H1 (cell line): ENCODE results near the gene ZNF541. TPM values are rescaled to one million over a fixed set of nuclear protein-coding genes. Genes with fewer than 3 reads are reported as not detected.

ENCODE experiments used
- CTCF ChIA-PET: fragments of 300-600 bp; sonication (Branson Sonifier 250); formaldehyde crosslinking; loops from one replicate; lab custom pipeline; 2021; ENCODE audit not compliant: partially characterized antibody; lab: Charles Lee
- POLR2A ChIA-PET: fragments of 300-600 bp; sonication (Branson Sonifier 250); formaldehyde crosslinking; loops from one replicate; lab custom pipeline; 2021; ENCODE audit warnings: inconsistent platforms; ENCODE audit not compliant: partially characterized antibody; lab: Charles Lee
- DNase-seq, 2 experiments: peaks; one replicate each; pipeline versions ENCODE4 v3.0.0 to v3.0.0-alpha.2; 2010 to 2022; ENCODE audit warnings: low spot score in 2 of 2, low read depth in 1 of 2, mixed read lengths in 1 of 2
- FAIRE-seq: peaks from 2 replicates; lab custom pipeline; 2011; peaks lifted over from hg19 to GRCh38; lab: Jason Lieb, UNC
- H2AFZ ChIP-seq: 2 replicates; pipeline ENCODE4 v1.8.1; 2012; ENCODE audit warnings: low read length, inconsistent platforms
- H2AK5ac ChIP-seq: 2 replicates; pipeline ENCODE4 v1.6.1; 2013; ENCODE audit warnings: low read depth, low read length
- H2BK120ac ChIP-seq: replicated peaks from 2 replicates; pipeline ENCODE3; 2013; ENCODE audit warnings: low read depth, low read length, inconsistent platforms
- H2BK12ac ChIP-seq: 2 replicates; pipeline ENCODE4 v1.6.1; 2013; ENCODE audit warnings: low read depth, low read length
- H2BK15ac ChIP-seq: 2 replicates; pipeline ENCODE4 v1.6.1; 2013; ENCODE audit warnings: low read length
- H2BK20ac ChIP-seq: 2 replicates; pipeline ENCODE4 v1.6.1; 2013; ENCODE audit warnings: low read length
- H2BK5ac ChIP-seq: 2 replicates; pipeline ENCODE4 v1.6.1; 2013; ENCODE audit warnings: low read depth, low read length
- H3K14ac ChIP-seq: 2 replicates; pipeline ENCODE4 v1.6.1; 2013; ENCODE audit warnings: inconsistent platforms; ENCODE audit not compliant: insufficient read length
- H3K18ac ChIP-seq: 2 replicates; pipeline ENCODE4 v1.6.1; 2013; ENCODE audit warnings: low read length; ENCODE audit errors: extremely low read depth
- H3K23ac ChIP-seq: 2 replicates; pipeline ENCODE4 v1.6.1; 2013; ENCODE audit warnings: inconsistent platforms; ENCODE audit not compliant: insufficient read length
- H3K23me2 ChIP-seq: 2 replicates; pipeline ENCODE4 v1.6.1; 2013; ENCODE audit warnings: low read depth, low read length
- H3K27ac ChIP-seq: 2 replicates; pipeline ENCODE4 v1.6.1; 2011; ENCODE audit warnings: low read depth, low read length, inconsistent platforms
- H3K27me3 ChIP-seq, 4 experiments: replicated peaks in 1 of 4; 1 replicate in 1 of 4; 2 replicates in 3 of 4; pipeline versions ENCODE4 v1.6.1 to v1.8.1; 2011 to 2013; ENCODE audit warnings: low read length in 3 of 4, mild to moderate bottlenecking in 3 of 4, inconsistent platforms in 2 of 4, mixed read lengths in 2 of 4, moderate library complexity in 1 of 4; ENCODE audit not compliant: control insufficient read depth in 3 of 4, insufficient read depth in 3 of 4; ENCODE audit errors: extremely low read depth in 1 of 4
- H3K36me3 ChIP-seq, 4 experiments: 2 replicates each; pipeline versions ENCODE4 v1.6.1 to v1.8.1; 2011 to 2013; ENCODE audit warnings: mild to moderate bottlenecking in 4 of 4, low read length in 3 of 4, moderate library complexity in 2 of 4, control low read depth in 1 of 4, inconsistent platforms in 1 of 4; ENCODE audit not compliant: insufficient read depth in 4 of 4, control insufficient read depth in 2 of 4
- H3K4ac ChIP-seq: replicated peaks from 2 replicates; pipeline ENCODE3; 2013; ENCODE audit warnings: low read length, low read depth, mixed read lengths, inconsistent platforms; ENCODE audit not compliant: insufficient read length
- H3K4me1 ChIP-seq, 4 experiments: replicated peaks in 1 of 4; 1 replicate in 1 of 4; 2 replicates in 3 of 4; pipeline versions ENCODE4 v1.6.1 to v1.8.1; 2011 to 2013; ENCODE audit warnings: low read length in 3 of 4, inconsistent platforms in 2 of 4, mixed read lengths in 1 of 4; ENCODE audit not compliant: insufficient read depth in 4 of 4, control insufficient read depth in 3 of 4
- H3K4me2 ChIP-seq, 2 experiments: 2 replicates each; pipeline versions ENCODE4 v1.6.1 to v1.8.1; 2011 to 2013; ENCODE audit warnings: low read depth in 2 of 2, low read length in 2 of 2, control low read depth in 1 of 2, inconsistent platforms in 1 of 2, mild to moderate bottlenecking in 1 of 2; ENCODE audit not compliant: insufficient read depth in 1 of 2
- H3K4me3 ChIP-seq, 4 experiments: fragments of 200-600, 300-600 bp in 1 of 4; sonication (generic), shearing (Covaris generic), sonication (Bioruptor Twin) in 1 of 4; 2 replicates each; pipeline versions ENCODE4 v1.5.1 to v1.8.1; 2011 to 2016; ENCODE audit warnings: low read length in 4 of 4, low read depth in 3 of 4, control low read depth in 2 of 4, inconsistent platforms in 2 of 4, mild to moderate bottlenecking in 2 of 4, mixed read lengths in 1 of 4, moderate library complexity in 1 of 4; ENCODE audit not compliant: insufficient read depth in 2 of 4; ENCODE audit errors: extremely low read depth in 1 of 4
- H3K56ac ChIP-seq: replicated peaks from 2 replicates; pipeline ENCODE3; 2013; ENCODE audit warnings: low read depth, mild to moderate bottlenecking, mixed read lengths, low read length, inconsistent platforms; ENCODE audit not compliant: insufficient read length
- H3K79me1 ChIP-seq: 2 replicates; pipeline ENCODE4 v1.6.1; 2013; ENCODE audit warnings: low read depth, low read length, control low read depth
- H3K79me2 ChIP-seq, 2 experiments: 2 replicates each; pipeline versions ENCODE4 v1.6.1 to v1.8.1; 2012 to 2013; ENCODE audit warnings: low read length in 2 of 2, mild to moderate bottlenecking in 2 of 2, inconsistent platforms in 1 of 2; ENCODE audit not compliant: insufficient read depth in 2 of 2, control insufficient read depth in 1 of 2
- H3K9ac ChIP-seq, 4 experiments: replicated peaks in 1 of 4; 1 replicate in 1 of 4; 2 replicates in 3 of 4; pipeline versions ENCODE4 v1.6.1 to v1.8.1; 2011 to 2013; ENCODE audit warnings: low read depth in 3 of 4, low read length in 3 of 4, control low read depth in 2 of 4, mild to moderate bottlenecking in 2 of 4, moderate library complexity in 2 of 4, inconsistent platforms in 1 of 4; ENCODE audit errors: extremely low read depth in 1 of 4
- H3K9me3 ChIP-seq, 2 experiments: 2 replicates each; pipeline versions ENCODE4 v1.6.1 to v1.8.1; 2012 to 2013; ENCODE audit warnings: mild to moderate bottlenecking in 2 of 2, moderate library complexity in 2 of 2, control low read depth in 1 of 2, inconsistent platforms in 1 of 2, low read depth in 1 of 2, low read length in 1 of 2, mixed read lengths in 1 of 2; ENCODE audit not compliant: insufficient read depth in 2 of 2
- H4K20me1 ChIP-seq, 2 experiments: replicated peaks in 1 of 2; 2 replicates each; pipeline versions ENCODE3 to v1.8.1; 2011 to 2013; ENCODE audit warnings: inconsistent platforms in 2 of 2, low read length in 2 of 2, mild to moderate bottlenecking in 1 of 2; ENCODE audit not compliant: insufficient read depth in 2 of 2, control insufficient read depth in 1 of 2
- H4K5ac ChIP-seq: 2 replicates; pipeline ENCODE4 v1.6.1; 2013; ENCODE audit warnings: low read length, low read depth, mixed read lengths, inconsistent platforms; ENCODE audit not compliant: insufficient read length
- H4K8ac ChIP-seq: 2 replicates; pipeline ENCODE4 v1.8.0; 2013; ENCODE audit warnings: mild to moderate bottlenecking, moderate library complexity, low read length, inconsistent platforms; ENCODE audit not compliant: insufficient read depth; ENCODE audit errors: extremely low read depth
- H4K91ac ChIP-seq: replicated peaks from 2 replicates; pipeline ENCODE3; 2013; ENCODE audit warnings: low read length, mixed read lengths, inconsistent platforms; ENCODE audit not compliant: insufficient read length
- BRCA1 ChIP-seq: IDR thresholded peaks from 2 replicates; pipeline ENCODE4 v1.6.1; 2012; ENCODE audit warnings: low read depth, low read length, improper control_type of control experiment
- HDAC2 ChIP-seq, 2 experiments: fragments of 300-600 bp in 1 of 2; sonication (generic) in 1 of 2; IDR thresholded peaks; 2 replicates each; pipeline ENCODE4 v1.6.1; 2011 to 2012; ENCODE audit warnings: low read depth in 2 of 2, low read length in 2 of 2, mild to moderate bottlenecking in 2 of 2, moderate library complexity in 2 of 2, borderline replicate concordance in 1 of 2, inconsistent platforms in 1 of 2
- JUND ChIP-seq: IDR thresholded peaks from 2 replicates; pipeline ENCODE4 v1.6.1; 2011; ENCODE audit warnings: mild to moderate bottlenecking, improper control_type of control experiment, low read length
- KDM5A ChIP-seq: fragments of 200-600 bp; IDR thresholded peaks from 2 replicates; pipeline ENCODE4 v1.7.1; 2012; ENCODE audit warnings: mild to moderate bottlenecking, low read length, inconsistent platforms, mixed read lengths
- MAFK ChIP-seq: IDR thresholded peaks from 2 replicates; pipeline ENCODE4 v1.6.1; 2012; ENCODE audit warnings: low read depth, mild to moderate bottlenecking, improper control_type of control experiment, low read length
- NANOG ChIP-seq: IDR thresholded peaks from 2 replicates; pipeline ENCODE4 v1.6.1; 2011; ENCODE audit warnings: low read length, low read depth, mild to moderate bottlenecking, inconsistent platforms; ENCODE audit not compliant: insufficient read depth, poor library complexity, severe bottlenecking
- NRF1 ChIP-seq: IDR thresholded peaks from 2 replicates; pipeline ENCODE4 v1.6.1; 2011; ENCODE audit warnings: mild to moderate bottlenecking, low read depth, low read length, improper control_type of control experiment
- POLR2AphosphoS5 ChIP-seq: IDR thresholded peaks from 2 replicates; pipeline ENCODE4 v1.6.1; 2011; ENCODE audit warnings: low read depth, low read length
- RXRA ChIP-seq: IDR thresholded peaks from 2 replicates; pipeline ENCODE4 v1.6.1; 2011; ENCODE audit warnings: low read depth, mild to moderate bottlenecking, low read length, moderate library complexity; ENCODE audit not compliant: insufficient read depth
- SP4 ChIP-seq: IDR thresholded peaks from 2 replicates; pipeline ENCODE4 v1.6.1; 2012; ENCODE audit warnings: low read length, inconsistent platforms
- ZNF274 ChIP-seq: IDR thresholded peaks from 2 replicates; pipeline ENCODE4 v1.7.0; 2012; ENCODE audit warnings: low read length, borderline replicate concordance; ENCODE audit errors: extremely low read depth
- WGBS, 2 experiments: shearing (Covaris generic) in 1 of 2; methylation state at CpG; one replicate each; pipeline versions ENCODE4 v1.1.6 to v1.1.7; 2013 to 2015; ENCODE audit warnings: low lambda C conversion rate in 2 of 2, mixed read lengths in 2 of 2, inconsistent platforms in 1 of 2, low coverage in 1 of 2, missing lambda C conversion rate in 1 of 2; ENCODE audit not compliant: insufficient replicate concordance in 2 of 2, insufficient coverage in 1 of 2, insufficient read length in 1 of 2; ENCODE audit errors: extremely low coverage in 1 of 2, missing lambda C conversion rate in 1 of 2; 5-methylcytosine and 5-hydroxymethylcytosine counted together
- polyA plus RNA-seq, 7 experiments: library from polyadenylated mRNA; depleted of rRNA in 3 of 7; stranded (reverse) in 5 of 7; unstranded in 2 of 7; fragments of >200 nt in 5 of 7; fragments of 200-250 nt in 2 of 7; gene quantifications; 1 replicate in 5 of 7; 2 replicates in 1 of 7; 4 replicates in 1 of 7; pipeline versions ENCODE4 v1.2.1 to v1.2.3, GENCODE V29; 2011 to 2013; ENCODE audit warnings: missing spikeins in 2 of 7, mixed read lengths in 2 of 7
- total RNA-seq: library from RNA; stranded (reverse); fragmentation: NEBNext Ultra II Directional; extraction: Animal tissue kit (Norgen Biotek cat#: 25700); gene quantifications from 2 replicates; pipeline ENCODE4 v1.2.1, GENCODE V29; 2021
- TF ChIP-seq, protein P1 (sequence below): IDR thresholded peaks from 2 replicates; pipeline ENCODE4 v1.6.1; 2011; ENCODE audit warnings: low read length, improper control_type of control experiment

Gene ZNF541
- total and polyA plus RNA-seq, 2 of the 8 experiments (the other 6 are each of a cell fraction or from before 2014, with no cell fraction given): 0.05 TPM; not detected in 1

DNA sequence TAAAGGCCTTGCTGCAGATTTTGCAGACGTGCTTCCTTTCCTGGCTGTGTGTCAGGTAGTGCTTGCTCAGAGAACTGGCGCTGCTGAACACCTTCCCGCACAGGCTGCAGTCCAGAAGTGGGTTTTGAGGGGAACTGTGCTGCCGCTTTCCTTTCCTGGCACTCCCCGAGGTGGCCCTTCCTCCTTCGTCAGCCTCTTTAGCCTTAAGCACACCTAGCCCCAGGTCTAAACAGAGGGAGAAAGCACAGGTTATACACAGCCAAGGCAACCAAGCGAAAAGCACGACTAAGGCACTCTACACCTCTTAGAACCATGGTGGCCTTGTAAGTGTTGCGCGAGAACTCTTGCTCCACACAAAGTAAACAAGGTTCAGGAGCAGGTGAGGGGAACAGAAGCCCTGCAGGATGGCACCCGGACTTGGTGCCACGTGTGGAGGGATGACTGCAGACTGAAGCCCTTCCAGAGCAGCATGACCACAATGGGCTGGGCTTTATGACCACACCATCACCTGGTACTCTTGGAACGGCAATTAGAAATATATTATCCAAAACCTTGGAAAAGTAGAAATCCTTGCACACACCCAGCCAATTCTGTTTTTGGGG lies 23.6 kb downstream of the ZNF541 start:
- no peak overlapping the region for H3K4me3 ChIP-seq
- H2AFZ ChIP-seq: peak overlapping the region; percentile 70
- H3K18ac ChIP-seq: no peak overlapping the region
- no peak overlapping the region for H3K14ac ChIP-seq
- no peak overlapping the region for H3K56ac ChIP-seq
- no peaks in the 10 kb centered on the region for H3K9me3 ChIP-seq
- no peak overlapping the region for H2BK20ac ChIP-seq
- no peak overlapping the region for H3K9ac ChIP-seq
- peaks cover 0 to 4% (median 0%) of the 10 kb centered on the region in 4 experiments; a peak in 1 of 7 replicates for H3K4me1 ChIP-seq
- no peak overlapping the region for H2AK5ac ChIP-seq
- no peak overlapping the region for H2BK5ac ChIP-seq
- H3K79me2 ChIP-seq: no peaks in the 10 kb centered on the region
- H4K20me1 ChIP-seq: no peaks in the 10 kb centered on the region
- H3K79me1 ChIP-seq: no peaks in the 10 kb centered on the region
- H3K23me2 ChIP-seq: no peaks in the 10 kb centered on the region
- no peaks in the 10 kb centered on the region for H3K27me3 ChIP-seq
- H3K23ac ChIP-seq: no peak overlapping the region
- no peak overlapping the region for H3K4ac ChIP-seq
- no peak overlapping the region for H3K27ac ChIP-seq
- no peaks in the 10 kb centered on the region for H3K36me3 ChIP-seq
- no peak overlapping the region for H2BK15ac ChIP-seq
- H4K5ac ChIP-seq: no peak overlapping the region
- FAIRE-seq (no peak), DNase-seq (no peak)
- no peak overlapping the region for H2BK120ac ChIP-seq
- H4K91ac ChIP-seq: no peak overlapping the region
- H3K4me2 ChIP-seq: no peak overlapping the region
- POLR2A ChIA-PET: interaction anchor here (1.9 kb wide), 1 partner anchor 12 kb away, joined by 4 read pairs; no protein-coding TSS in a partner anchor
- CTCF ChIA-PET: interaction anchor here (1.3 to 2.0 kb wide), 4 partner anchors 10 to 158 kb away, joined by 3 to 6 read pairs (median 5); partner anchors contain the start of gene KPTN
- H4K8ac ChIP-seq: no peak overlapping the region; the same call in 1 of the 2 replicates
- 85% methylated on average over 13 of the region's 13 CpGs; no CpG with 5 or more reads in 1 of the 2 experiments for WGBS, 2 experiments
- no peak overlapping the region for H2BK12ac ChIP-seq
- TF ChIP-seq KDM5A (no peak), JUND (no peak), HDAC2 (IDR thresholded peaks at IDR 0.05; ENCODE audit: borderline replicate concordance in 1 of 2, low read depth in 2 of 2, low read length in 2 of 2) (no peak), MAFK (no peak), POLR2AphosphoS5 (no peak), RXRA (no peak), SP4 (no peak), BRCA1 (no peak), ZNF274 (no peak), NANOG (no peak), NRF1 (no peak)
- TF ChIP-seq, protein P1, sequence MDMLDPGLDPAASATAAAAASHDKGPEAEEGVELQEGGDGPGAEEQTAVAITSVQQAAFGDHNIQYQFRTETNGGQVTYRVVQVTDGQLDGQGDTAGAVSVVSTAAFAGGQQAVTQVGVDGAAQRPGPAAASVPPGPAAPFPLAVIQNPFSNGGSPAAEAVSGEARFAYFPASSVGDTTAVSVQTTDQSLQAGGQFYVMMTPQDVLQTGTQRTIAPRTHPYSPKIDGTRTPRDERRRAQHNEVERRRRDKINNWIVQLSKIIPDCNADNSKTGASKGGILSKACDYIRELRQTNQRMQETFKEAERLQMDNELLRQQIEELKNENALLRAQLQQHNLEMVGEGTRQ: no peak
